LHCN-M2 (cell line): ENCODE measurements around the gene FAM170B. TPM values are rescaled to one million over a fixed set of nuclear protein-coding genes. Genes with fewer than 3 reads are reported as not detected.
A peak's percentile ranks its signal among the peaks of the same experiment; 100 is the strongest.

Experiments used
- DNase-seq: peaks from one replicate; pipeline ENCODE4 v3.0.0-alpha.2; 2012; ENCODE audit warnings: low read depth
- total RNA-seq: library from RNA; depleted of rRNA; stranded (reverse); fragments of >200 nt; gene quantifications from 2 replicates; pipeline ENCODE4 v1.2.3, GENCODE V29; 2014

FAM170B gene
- total RNA-seq, 1 experiment from 2014 or later, result not detected

- no peak for DNase-seq
These were observed 27.4 kb downstream of the FAM170B start for GRCh38 chr10:49106451-49106850.

GRCh38 chr10:49105076-49105475 lies 28.7 kb downstream of the FAM170B start:
- DNase-seq, result no peak

- no peak for DNase-seq
These were observed 29.5 kb downstream of the FAM170B start for GRCh38 chr10:49104323-49104722.

- no peak for DNase-seq
These were observed 30.1 kb downstream of the FAM170B start for GRCh38 chr10:49103761-49104160.

- DNase-seq, result no peak
These were observed 34.8 kb downstream of the FAM170B start for GRCh38 chr10:49099046-49099445.

GRCh38 chr10:49096890-49097445 lies 36.9 kb downstream of the FAM170B start:
- DNase-seq, result no peak

- DNase-seq, result no peak
These were observed 39.2 kb downstream of the FAM170B start for GRCh38 chr10:49094646-49095045.

- no peak for DNase-seq
These were observed 39.9 kb downstream of the FAM170B start for GRCh38 chr10:49093922-49094321.

GRCh38 chr10:49092477-49092876 lies 41.3 kb downstream of the FAM170B start:
- DNase-seq, result no peak

GRCh38 chr10:49091450-49092210 lies 42.2 kb downstream of the FAM170B start:
- DNase-seq, result no peak

GRCh38 chr10:49090696-49091380 lies 43.0 kb downstream of the FAM170B start:
- DNase-seq, result no peak

GRCh38 chr10:49090189-49090575 lies 43.6 kb downstream of the FAM170B start:
- peak; percentile 11 for DNase-seq

- peak; percentile 11 for DNase-seq
These were observed 44.1 kb downstream of the FAM170B start for GRCh38 chr10:49089557-49090188.

GRCh38 chr10:49089152-49089551 lies 44.7 kb downstream of the FAM170B start:
- DNase-seq, result no peak

GRCh38 chr10:49086889-49087288 lies 46.9 kb downstream of the FAM170B start:
- no peak for DNase-seq

- DNase-seq, result no peak
These were observed 50.6 kb downstream of the FAM170B start for GRCh38 chr10:49083261-49083660.

- DNase-seq, result no peak
These were observed 51.1 kb downstream of the FAM170B start for GRCh38 chr10:49082766-49083165.

- DNase-seq, result no peak
These were observed 52.1 kb downstream of the FAM170B start for GRCh38 chr10:49081547-49082275.
